ES-I3 (cell line): Measurements from ENCODE around the gene CDH13.

Experiments
- H3K36me3 ChIP-seq: 2 replicates; pipeline ENCODE4 v1.6.1; 2013; ENCODE audit warnings: mild to moderate bottlenecking, low read length, control low read depth, moderate library complexity; ENCODE audit not compliant: insufficient read depth
- H3K4me1 ChIP-seq: 2 replicates; pipeline ENCODE4 v1.6.1; 2013; ENCODE audit warnings: mild to moderate bottlenecking, control low read depth, low read length; ENCODE audit not compliant: insufficient read depth
- H3K9ac ChIP-seq: 2 replicates; pipeline ENCODE4 v1.6.1; 2013; ENCODE audit warnings: low read depth, mild to moderate bottlenecking, low read length, moderate library complexity
- H3K9me3 ChIP-seq: 2 replicates; pipeline ENCODE4 v1.6.1; 2013; ENCODE audit warnings: mild to moderate bottlenecking, low read length, moderate library complexity; ENCODE audit not compliant: control insufficient read depth, insufficient read depth

The CDH13 gene

GRCh38 chr16:83160287-83161020, 533.7 kb downstream of the CDH13 start:
- Histone ChIP-seq H3K4me1 (peaks cover 7% of the 10 kb centered on the region), H3K9me3 (no peaks in the 10 kb centered on the region), H3K9ac (no peak overlapping the region), H3K36me3 (no peaks in the 10 kb centered on the region)

GRCh38 chr16:83162791-83163190, 536.0 kb downstream of the CDH13 start:
- H3K9ac ChIP-seq = no peak overlapping the region
- peaks cover 7% of the 10 kb centered on the region for H3K4me1 ChIP-seq
- H3K9me3 ChIP-seq = no peaks in the 10 kb centered on the region
- H3K36me3 ChIP-seq = no peaks in the 10 kb centered on the region

DNA sequence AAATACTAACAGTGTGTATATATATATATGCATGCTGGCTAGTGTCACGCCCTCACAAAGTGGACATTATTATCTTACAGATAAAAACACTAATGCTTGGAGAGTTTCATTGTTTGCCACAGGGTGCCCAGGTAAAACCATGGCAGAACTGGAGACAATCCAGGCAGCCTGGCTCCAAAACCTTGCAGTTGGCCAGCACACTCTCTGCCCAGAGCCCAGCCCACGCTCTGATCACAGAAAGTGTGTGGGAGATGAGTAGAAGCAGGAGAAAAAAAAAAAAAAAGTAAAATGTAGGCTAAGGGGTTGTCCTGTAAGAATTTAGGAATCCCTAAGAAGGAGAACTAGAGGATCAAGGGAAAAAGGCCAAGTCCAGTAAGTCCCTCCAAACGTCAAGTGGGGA, 538.0 kb downstream of the CDH13 start:
- Histone ChIP-seq H3K36me3 (no peaks in the 10 kb centered on the region), H3K9me3 (no peaks in the 10 kb centered on the region), H3K9ac (no peak overlapping the region), H3K4me1 (peaks cover 7% of the 10 kb centered on the region)

DNA sequence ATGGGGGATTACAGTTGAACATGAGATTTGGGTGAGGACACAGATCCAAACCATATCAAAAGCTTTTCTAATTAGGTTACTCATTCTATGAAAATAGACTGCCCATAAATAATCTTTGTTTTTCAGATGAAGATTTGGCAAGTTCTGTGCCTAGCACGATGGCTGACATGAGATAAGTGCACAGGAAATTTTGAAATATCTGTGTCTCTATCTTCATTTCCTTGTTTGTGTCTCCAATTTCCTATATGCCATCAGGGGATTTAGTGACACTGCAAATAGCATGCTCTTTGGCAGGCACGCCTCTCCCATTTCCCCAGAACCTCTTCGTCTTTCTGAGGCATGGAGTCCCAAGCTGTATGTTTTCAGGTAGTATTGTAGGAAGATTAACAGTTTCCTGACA, 544.6 kb downstream of the CDH13 start:
- no peaks in the 10 kb centered on the region for H3K9me3 ChIP-seq
- H3K4me1 ChIP-seq = no peaks in the 10 kb centered on the region
- no peak overlapping the region for H3K9ac ChIP-seq
- no peaks in the 10 kb centered on the region for H3K36me3 ChIP-seq

GRCh38 chr16:83174671-83175070, 547.9 kb downstream of the CDH13 start:
- H3K9me3 ChIP-seq = no peaks in the 10 kb centered on the region
- H3K9ac ChIP-seq = no peak overlapping the region
- no peaks in the 10 kb centered on the region for H3K4me1 ChIP-seq
- no peaks in the 10 kb centered on the region for H3K36me3 ChIP-seq

DNA sequence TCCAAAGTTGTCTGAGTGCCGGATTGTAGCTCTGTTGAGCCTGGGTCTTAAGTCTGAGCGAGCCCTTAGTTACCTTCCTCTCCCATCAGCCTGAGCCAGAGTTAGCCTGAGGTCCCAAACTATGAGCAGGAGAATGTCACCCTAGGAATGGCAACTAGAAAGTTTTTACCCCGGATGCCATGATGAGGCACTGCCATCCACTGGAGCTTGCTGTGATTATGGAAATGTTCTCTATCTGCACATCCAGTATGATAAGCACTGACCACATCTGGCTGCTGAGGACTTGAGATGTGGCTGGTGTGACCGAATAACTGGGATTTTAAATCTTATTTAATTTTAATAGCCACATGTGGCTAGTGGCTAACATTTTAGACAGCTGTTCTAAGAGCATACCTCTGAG, 550.0 kb downstream of the CDH13 start:
- Histone ChIP-seq H3K4me1 (no peaks in the 10 kb centered on the region), H3K9ac (no peak overlapping the region), H3K9me3 (no peaks in the 10 kb centered on the region), H3K36me3 (no peaks in the 10 kb centered on the region)

- no peak overlapping the region for H3K9ac ChIP-seq
- no peaks in the 10 kb centered on the region for H3K36me3 ChIP-seq
- no peaks in the 10 kb centered on the region; the same call in 1 of the 2 replicates for H3K9me3 ChIP-seq
- no peaks in the 10 kb centered on the region for H3K4me1 ChIP-seq
Observed at GRCh38 chr16:83185902-83186301, 559.1 kb downstream of the CDH13 start.

- Histone ChIP-seq H3K9ac (no peak overlapping the region), H3K9me3 (no peaks in the 10 kb centered on the region; the same call in 1 of the 2 replicates), H3K4me1 (no peaks in the 10 kb centered on the region), H3K36me3 (no peaks in the 10 kb centered on the region)
Observed at GRCh38 chr16:83187405-83187804, 560.6 kb downstream of the CDH13 start.

- H3K36me3 ChIP-seq = no peaks in the 10 kb centered on the region
- H3K9me3 ChIP-seq = no peaks in the 10 kb centered on the region
- no peak overlapping the region for H3K9ac ChIP-seq
- no peaks in the 10 kb centered on the region for H3K4me1 ChIP-seq
Observed at GRCh38 chr16:83196796-83197195, 570.0 kb downstream of the CDH13 start.

- no peaks in the 10 kb centered on the region for H3K9me3 ChIP-seq
Observed at GRCh38 chr16:83197450-83197849, 570.7 kb downstream of the CDH13 start.

GRCh38 chr16:83198977-83199376, 572.2 kb downstream of the CDH13 start:
- no peaks in the 10 kb centered on the region for H3K36me3 ChIP-seq
- no peaks in the 10 kb centered on the region for H3K4me1 ChIP-seq
- no peaks in the 10 kb centered on the region for H3K9me3 ChIP-seq
- H3K9ac ChIP-seq = no peak overlapping the region

More at GRCh38 chr16:83197450-83197849, 570.7 kb downstream of the CDH13 start:
- H3K36me3 ChIP-seq = no peaks in the 10 kb centered on the region
- H3K4me1 ChIP-seq = no peaks in the 10 kb centered on the region
- H3K9ac ChIP-seq = no peak overlapping the region

DNA sequence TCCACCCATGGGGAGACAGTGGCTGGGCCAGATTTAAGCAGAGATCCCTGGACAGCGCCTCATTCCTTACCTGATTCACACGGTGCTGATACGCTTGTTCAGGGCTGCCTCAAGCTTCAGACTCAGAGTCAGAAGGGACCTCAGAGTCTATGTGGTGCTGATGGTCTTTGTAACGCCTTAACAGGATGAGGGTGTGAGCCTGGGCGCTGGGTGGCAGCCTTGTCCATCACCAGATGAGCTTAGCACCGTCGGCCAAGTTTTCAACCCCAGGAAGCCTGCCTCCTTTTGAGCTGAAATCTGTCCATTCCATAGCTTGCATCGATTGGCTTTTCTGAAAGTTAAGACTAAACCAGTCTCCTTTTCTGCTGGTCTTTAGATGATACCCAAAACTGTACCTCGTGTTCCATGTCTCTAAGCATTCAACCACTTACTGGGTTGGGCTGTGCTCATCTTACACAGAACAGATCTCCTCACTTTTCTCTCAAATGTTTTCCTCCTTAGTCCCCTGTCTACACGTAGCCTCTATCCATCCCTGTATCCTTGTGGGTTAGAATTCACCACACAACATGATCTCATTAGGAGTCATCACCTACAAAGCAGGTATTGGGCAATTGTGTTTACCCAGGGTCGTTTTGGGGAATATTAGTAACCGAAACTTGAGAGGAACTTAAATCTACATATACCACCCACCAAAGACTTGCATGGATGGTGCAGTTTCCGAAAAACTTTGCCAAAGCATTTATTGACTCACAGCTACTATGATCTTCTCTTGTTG, 573.4 kb downstream of the CDH13 start:
- Histone ChIP-seq H3K9me3 (no peaks in the 10 kb centered on the region), H3K4me1 (no peaks in the 10 kb centered on the region), H3K36me3 (no peaks in the 10 kb centered on the region), H3K9ac (no peak overlapping the region)

GRCh38 chr16:83201748-83202147, 575.0 kb downstream of the CDH13 start:
- H3K9me3 ChIP-seq = no peaks in the 10 kb centered on the region

GRCh38 chr16:83205896-83206295, 579.1 kb downstream of the CDH13 start:
- H3K36me3 ChIP-seq = no peaks in the 10 kb centered on the region
- H3K9me3 ChIP-seq = no peaks in the 10 kb centered on the region
- H3K4me1 ChIP-seq = no peaks in the 10 kb centered on the region
- H3K9ac ChIP-seq = no peak overlapping the region

More at GRCh38 chr16:83201748-83202147, 575.0 kb downstream of the CDH13 start:
- Histone ChIP-seq H3K9ac (no peak overlapping the region), H3K36me3 (no peaks in the 10 kb centered on the region), H3K4me1 (no peaks in the 10 kb centered on the region)

GRCh38 chr16:83206426-83206825, 579.7 kb downstream of the CDH13 start:
- Histone ChIP-seq H3K9me3 (no peaks in the 10 kb centered on the region), H3K36me3 (no peaks in the 10 kb centered on the region), H3K9ac (no peak overlapping the region), H3K4me1 (no peaks in the 10 kb centered on the region)
